ENCODE data around the gene PITPNC1. TPM values are rescaled to one million over a fixed set of nuclear protein-coding genes. Genes with fewer than 3 reads are reported as not detected.

Gene PITPNC1
- total RNA-seq, 1 experiment from 2014 or later = 6.9 TPM

- H3K36me3 Mint-ChIP-seq (ENCODE audit: insufficient read depth, unreplicated experiment) = peaks cover 6% of the 10 kb centered on the region
- CTCF ChIA-PET = interaction anchor here (1.3 kb wide), 1 partner anchor 9 kb away, joined by 4 read pairs; no protein-coding TSS in a partner anchor
- no peak for DNase-seq
- BruUV-seq (replicated peaks) = no TSS peak
- H3K27ac Mint-ChIP-seq (ENCODE audit: unreplicated experiment) = no peak overlapping the region
- H3K4me3 Mint-ChIP-seq (ENCODE audit: low read depth, unreplicated experiment) = no peak overlapping the region
- TF ChIP-seq, protein P1, sequence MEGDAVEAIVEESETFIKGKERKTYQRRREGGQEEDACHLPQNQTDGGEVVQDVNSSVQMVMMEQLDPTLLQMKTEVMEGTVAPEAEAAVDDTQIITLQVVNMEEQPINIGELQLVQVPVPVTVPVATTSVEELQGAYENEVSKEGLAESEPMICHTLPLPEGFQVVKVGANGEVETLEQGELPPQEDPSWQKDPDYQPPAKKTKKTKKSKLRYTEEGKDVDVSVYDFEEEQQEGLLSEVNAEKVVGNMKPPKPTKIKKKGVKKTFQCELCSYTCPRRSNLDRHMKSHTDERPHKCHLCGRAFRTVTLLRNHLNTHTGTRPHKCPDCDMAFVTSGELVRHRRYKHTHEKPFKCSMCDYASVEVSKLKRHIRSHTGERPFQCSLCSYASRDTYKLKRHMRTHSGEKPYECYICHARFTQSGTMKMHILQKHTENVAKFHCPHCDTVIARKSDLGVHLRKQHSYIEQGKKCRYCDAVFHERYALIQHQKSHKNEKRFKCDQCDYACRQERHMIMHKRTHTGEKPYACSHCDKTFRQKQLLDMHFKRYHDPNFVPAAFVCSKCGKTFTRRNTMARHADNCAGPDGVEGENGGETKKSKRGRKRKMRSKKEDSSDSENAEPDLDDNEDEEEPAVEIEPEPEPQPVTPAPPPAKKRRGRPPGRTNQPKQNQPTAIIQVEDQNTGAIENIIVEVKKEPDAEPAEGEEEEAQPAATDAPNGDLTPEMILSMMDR (IDR thresholded peaks at IDR 0.05; ENCODE audit: unreplicated experiment) = no peak
- H3K9me3 Mint-ChIP-seq (ENCODE audit: low read depth, unreplicated experiment) = no peaks in the 10 kb centered on the region
- peaks cover 35% of the 10 kb centered on the region for H3K4me1 Mint-ChIP-seq (ENCODE audit: low read depth, unreplicated experiment)
- intact Hi-C loops (cut with micrococcal nuclease; ENCODE audit: unreplicated experiment) = no loop called here
- H3K27me3 Mint-ChIP-seq (ENCODE audit: unreplicated experiment) = no peaks in the 10 kb centered on the region
These were observed 35.9 kb downstream of the PITPNC1 start for GRCh38 chr17:67412941-67413340.

GRCh38 chr17:67413388-67413787 is 36.3 kb downstream of the PITPNC1 start:
- H3K27me3 Mint-ChIP-seq (ENCODE audit: unreplicated experiment) = no peaks in the 10 kb centered on the region
- BruUV-seq (replicated peaks) = no TSS peak
- peaks cover 6% of the 10 kb centered on the region for H3K36me3 Mint-ChIP-seq (ENCODE audit: insufficient read depth, unreplicated experiment)
- H3K4me3 Mint-ChIP-seq (ENCODE audit: low read depth, unreplicated experiment) = no peak overlapping the region
- no peaks in the 10 kb centered on the region for H3K9me3 Mint-ChIP-seq (ENCODE audit: low read depth, unreplicated experiment)
- intact Hi-C loops (cut with micrococcal nuclease; ENCODE audit: unreplicated experiment) = no loop called here
- TF ChIP-seq, protein P1 (IDR thresholded peaks at IDR 0.05; ENCODE audit: unreplicated experiment) = no peak
- no peak for DNase-seq
- CTCF ChIA-PET = interaction anchor here (1.3 kb wide), 1 partner anchor 9 kb away, joined by 4 read pairs; no protein-coding TSS in a partner anchor
- H3K4me1 Mint-ChIP-seq (ENCODE audit: low read depth, unreplicated experiment) = peaks cover 38% of the 10 kb centered on the region
- H3K27ac Mint-ChIP-seq (ENCODE audit: unreplicated experiment) = no peak overlapping the region

DNA sequence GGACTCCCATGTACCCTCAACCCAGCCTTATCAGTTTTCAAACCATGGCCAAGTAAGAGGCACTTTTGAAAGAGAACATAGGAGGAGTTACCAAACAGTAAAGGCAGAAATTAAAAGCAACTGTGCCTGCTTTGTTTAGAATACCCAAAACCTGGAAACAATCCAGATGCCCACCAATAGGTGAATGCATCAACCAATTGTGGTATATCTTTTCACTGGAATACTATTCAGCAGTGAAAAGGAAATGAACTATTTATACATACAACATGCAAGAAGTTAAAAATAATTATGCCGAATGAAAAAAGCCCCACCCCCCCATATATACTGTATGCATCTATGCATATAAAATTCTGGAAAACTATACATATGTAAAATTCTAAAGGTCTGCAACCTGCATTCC is 37.0 kb downstream of the PITPNC1 start:
- intact Hi-C loops (cut with micrococcal nuclease; ENCODE audit: unreplicated experiment) = no loop called here
- TF ChIP-seq, protein P1 (IDR thresholded peaks at IDR 0.05; ENCODE audit: unreplicated experiment) = no peak
- H3K27me3 Mint-ChIP-seq (ENCODE audit: unreplicated experiment) = no peaks in the 10 kb centered on the region
- no peak for DNase-seq
- CTCF ChIA-PET = no interaction called here
- peaks cover 6% of the 10 kb centered on the region for H3K36me3 Mint-ChIP-seq (ENCODE audit: insufficient read depth, unreplicated experiment)
- H3K4me3 Mint-ChIP-seq (ENCODE audit: low read depth, unreplicated experiment) = no peak overlapping the region
- peaks cover 39% of the 10 kb centered on the region for H3K4me1 Mint-ChIP-seq (ENCODE audit: low read depth, unreplicated experiment)
- H3K27ac Mint-ChIP-seq (ENCODE audit: unreplicated experiment) = no peak overlapping the region
- BruUV-seq (replicated peaks) = no TSS peak
- H3K9me3 Mint-ChIP-seq (ENCODE audit: low read depth, unreplicated experiment) = no peaks in the 10 kb centered on the region

- H3K36me3 Mint-ChIP-seq (ENCODE audit: insufficient read depth, unreplicated experiment) = peaks cover 6% of the 10 kb centered on the region
- TF ChIP-seq, protein P1 (IDR thresholded peaks at IDR 0.05; ENCODE audit: unreplicated experiment) = no peak
- CTCF ChIA-PET = no interaction called here
- no peaks in the 10 kb centered on the region for H3K9me3 Mint-ChIP-seq (ENCODE audit: low read depth, unreplicated experiment)
- H3K4me1 Mint-ChIP-seq (ENCODE audit: low read depth, unreplicated experiment) = peaks cover 43% of the 10 kb centered on the region
- no peak overlapping the region for H3K4me3 Mint-ChIP-seq (ENCODE audit: low read depth, unreplicated experiment)
- BruUV-seq (replicated peaks) = no TSS peak
- no peaks in the 10 kb centered on the region for H3K27me3 Mint-ChIP-seq (ENCODE audit: unreplicated experiment)
- intact Hi-C loops (cut with micrococcal nuclease; ENCODE audit: unreplicated experiment) = no loop called here
- no peak for DNase-seq
- no peak overlapping the region for H3K27ac Mint-ChIP-seq (ENCODE audit: unreplicated experiment)
These were observed 37.5 kb downstream of the PITPNC1 start for GRCh38 chr17:67414559-67414958.

Measured in Calu3 (cell line).